GM12872 (cell line): Measurements from ENCODE around the gene THRA.

Experiments
- CTCF ChIP-seq: IDR thresholded peaks from 3 replicates; pipeline ENCODE4 v1.5.1; 2011; ENCODE audit warnings: low read depth, mild to moderate bottlenecking, low read length, moderate library complexity; ENCODE audit not compliant: insufficient read depth

Gene THRA

GRCh38 chr17:40084477-40084876 lies 21.7 kb downstream of the THRA start:
- no peak for TF ChIP-seq CTCF

GRCh38 chr17:40086150-40087044 lies 23.6 kb downstream of the THRA start:
- peak; percentile 89 for TF ChIP-seq CTCF

- TF ChIP-seq CTCF: no peak
Measured at GRCh38 chr17:40087049-40087794, 24.5 kb downstream of the THRA start.

GRCh38 chr17:40087903-40088718 lies 25.3 kb downstream of the THRA start:
- TF ChIP-seq CTCF: no peak

GRCh38 chr17:40089077-40089895 lies 26.5 kb downstream of the THRA start:
- TF ChIP-seq CTCF: no peak

GRCh38 chr17:40090237-40091119 lies 27.7 kb downstream of the THRA start:
- TF ChIP-seq CTCF: no peak
